Measurements from ENCODE around the gene MARS2. TPM values are rescaled to one million over a fixed set of nuclear protein-coding genes. Genes with fewer than 3 reads are reported as not detected.

The MARS2 gene
- total and polyA plus RNA-seq, 10 donors, result 4.7 to 12.7 (median 9.8) TPM

DNA sequence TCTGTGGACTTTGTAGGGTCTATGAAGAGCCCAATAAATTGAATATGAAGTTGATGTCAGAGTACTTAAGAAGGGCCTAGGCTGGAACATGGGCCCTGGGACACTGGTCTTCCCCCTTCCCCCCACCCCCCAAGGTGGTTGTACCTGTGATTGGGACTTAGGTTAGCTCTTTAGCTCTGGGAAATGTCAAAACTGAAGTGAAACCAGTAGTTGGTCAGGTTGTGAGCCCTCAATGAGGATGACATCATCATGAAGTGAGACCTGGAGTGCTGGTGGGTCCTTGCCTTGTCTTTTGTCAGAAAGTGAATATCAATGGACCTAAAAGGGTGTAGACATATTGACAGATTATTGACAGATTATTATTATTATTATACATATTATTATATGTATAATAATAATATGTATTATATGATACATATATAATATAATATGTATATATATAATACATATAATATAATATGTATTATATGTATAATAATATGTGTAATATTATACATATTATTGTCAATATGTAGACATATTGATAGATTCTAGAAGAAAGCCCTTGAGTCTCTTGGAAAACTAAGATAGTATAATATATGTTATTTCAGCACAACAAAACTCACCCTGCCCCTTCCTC, 5.4 kb downstream of the MARS2 start:
- Histone ChIP-seq H3K27ac (no peak overlapping the region), H3K4me1 (peaks cover 27 to 60% (median 50%) of the 10 kb centered on the region in 6 donors), H3K4me3 (no peak overlapping the region), H3K36me3 (peaks cover 0 to 29% (median 0%) of the 10 kb centered on the region in 6 donors), H3K9me3 (no peaks in the 10 kb centered on the region), H3K27me3 (replicated peaks in 1 of 7) (no peaks in the 10 kb centered on the region)
- DNase-seq, result no peak
- intact Hi-C loops (cut with DNase I; ENCODE audit: low total_unique reads), result no loop called here
- TF ChIP-seq POLR2AphosphoS5 (IDR thresholded peaks at IDR 0.05) (no peak), POLR2A (IDR thresholded peaks at IDR 0.05) (no peak)
- TF ChIP-seq, protein P1, sequence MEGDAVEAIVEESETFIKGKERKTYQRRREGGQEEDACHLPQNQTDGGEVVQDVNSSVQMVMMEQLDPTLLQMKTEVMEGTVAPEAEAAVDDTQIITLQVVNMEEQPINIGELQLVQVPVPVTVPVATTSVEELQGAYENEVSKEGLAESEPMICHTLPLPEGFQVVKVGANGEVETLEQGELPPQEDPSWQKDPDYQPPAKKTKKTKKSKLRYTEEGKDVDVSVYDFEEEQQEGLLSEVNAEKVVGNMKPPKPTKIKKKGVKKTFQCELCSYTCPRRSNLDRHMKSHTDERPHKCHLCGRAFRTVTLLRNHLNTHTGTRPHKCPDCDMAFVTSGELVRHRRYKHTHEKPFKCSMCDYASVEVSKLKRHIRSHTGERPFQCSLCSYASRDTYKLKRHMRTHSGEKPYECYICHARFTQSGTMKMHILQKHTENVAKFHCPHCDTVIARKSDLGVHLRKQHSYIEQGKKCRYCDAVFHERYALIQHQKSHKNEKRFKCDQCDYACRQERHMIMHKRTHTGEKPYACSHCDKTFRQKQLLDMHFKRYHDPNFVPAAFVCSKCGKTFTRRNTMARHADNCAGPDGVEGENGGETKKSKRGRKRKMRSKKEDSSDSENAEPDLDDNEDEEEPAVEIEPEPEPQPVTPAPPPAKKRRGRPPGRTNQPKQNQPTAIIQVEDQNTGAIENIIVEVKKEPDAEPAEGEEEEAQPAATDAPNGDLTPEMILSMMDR (IDR thresholded peaks at IDR 0.05 in 8 of 11, conservative IDR thresholded peaks at IDR 0.05 in 3 of 11), result no peak

DNA sequence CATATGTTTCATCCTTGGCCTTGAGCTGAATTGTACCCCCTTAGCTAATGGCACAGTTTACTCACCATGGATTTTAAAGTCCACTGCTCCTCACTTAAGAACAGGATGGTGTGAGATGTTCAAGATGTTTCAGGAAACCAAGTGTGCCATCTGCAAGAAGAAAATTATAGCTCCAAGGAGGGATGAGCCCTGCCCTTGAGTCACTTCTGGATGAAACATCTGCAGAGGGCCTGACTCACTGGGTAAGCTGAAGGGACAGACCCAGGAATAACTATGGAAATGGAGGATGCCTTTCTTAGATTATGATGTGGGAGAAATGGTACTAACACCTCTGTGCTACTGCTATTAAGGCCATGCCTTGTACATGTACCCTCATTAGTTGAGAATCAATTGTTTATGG, 6.4 kb downstream of the MARS2 start:
- Histone ChIP-seq H3K36me3 (peaks cover 0 to 29% (median 0%) of the 10 kb centered on the region in 6 donors), H3K4me3 (no peak overlapping the region), H3K9me3 (no peaks in the 10 kb centered on the region), H3K4me1 (peaks cover 21 to 50% (median 40%) of the 10 kb centered on the region in 6 donors), H3K27ac (no peak overlapping the region), H3K27me3 (replicated peaks in 1 of 7) (no peaks in the 10 kb centered on the region)
- intact Hi-C loops (cut with DNase I; ENCODE audit: low total_unique reads), result no loop called here
- no peak for DNase-seq
- no peak for TF ChIP-seq POLR2A (IDR thresholded peaks at IDR 0.05)
- TF ChIP-seq, protein P1 (IDR thresholded peaks at IDR 0.05 in 8 of 11, conservative IDR thresholded peaks at IDR 0.05 in 3 of 11), result no peak
- no peak for TF ChIP-seq POLR2AphosphoS5 (IDR thresholded peaks at IDR 0.05)

DNA sequence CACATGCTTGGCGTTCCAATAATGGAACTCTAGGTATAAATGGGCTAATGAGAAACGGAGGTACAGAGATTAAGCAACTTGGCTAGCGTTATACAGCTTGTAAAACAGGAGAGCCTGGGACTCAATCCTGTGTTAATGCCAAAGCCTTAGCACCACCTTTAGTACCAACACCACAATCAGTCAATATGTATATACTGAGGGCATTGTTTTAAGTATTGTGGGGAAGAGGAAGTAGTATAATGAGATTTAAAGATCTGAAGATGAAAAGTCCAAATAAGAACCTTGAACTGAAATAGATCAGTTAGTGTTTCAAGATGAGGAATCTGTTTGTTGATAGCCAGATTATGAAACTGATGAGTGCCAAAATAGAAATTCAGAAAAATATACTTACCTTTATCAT, 8.1 kb downstream of the MARS2 start:
- DNase-seq, result no peak
- Histone ChIP-seq H3K9me3 (no peaks in the 10 kb centered on the region), H3K36me3 (peaks cover 0 to 29% (median 0%) of the 10 kb centered on the region in 6 donors), H3K27ac (no peak overlapping the region), H3K4me1 (peaks cover 4 to 33% (median 23%) of the 10 kb centered on the region in 6 donors), H3K27me3 (replicated peaks in 1 of 7) (no peaks in the 10 kb centered on the region), H3K4me3 (no peak overlapping the region)
- intact Hi-C loops (cut with DNase I; ENCODE audit: low total_unique reads), result no loop called here
- 90 to 97% (median 95%) methylated on average over 3 of the region's 3 CpGs for WGBS, 5 donors
- TF ChIP-seq POLR2AphosphoS5 (IDR thresholded peaks at IDR 0.05) (no peak), POLR2A (IDR thresholded peaks at IDR 0.05) (no peak)
- TF ChIP-seq, protein P1 (IDR thresholded peaks at IDR 0.05 in 8 of 11, conservative IDR thresholded peaks at IDR 0.05 in 3 of 11), result no peak

DNA sequence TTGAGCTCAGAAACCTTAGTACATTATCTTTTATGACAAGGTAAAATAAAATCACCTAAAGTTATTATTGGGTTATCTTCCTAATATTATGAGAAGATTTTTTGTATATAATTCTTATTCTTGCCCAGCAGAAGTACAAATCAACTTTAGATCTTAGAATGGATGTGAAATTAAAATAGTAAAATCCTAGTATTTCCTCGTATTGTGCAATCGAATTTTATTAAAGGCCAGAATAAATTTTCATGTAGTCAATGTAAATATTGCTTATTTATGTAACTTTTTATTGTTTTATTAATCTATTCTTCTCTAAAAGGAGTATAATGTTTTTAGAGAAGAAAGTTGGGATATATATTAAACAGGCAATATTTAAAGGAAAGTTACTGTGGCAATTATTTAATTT, 12.7 kb downstream of the MARS2 start:
- DNase-seq, result no peak
- 94 to 99% (median 97%) methylated on average over 2 of the region's 2 CpGs for WGBS, 5 donors

More for the DNA sequence above, 12.7 kb downstream of the MARS2 start:
- peaks cover 0 to 5% (median 0%) of the 10 kb centered on the region in 6 donors for H3K36me3 ChIP-seq
- H3K4me1 ChIP-seq, result peaks cover 0 to 3% (median 0%) of the 10 kb centered on the region in 6 donors
- H3K4me3 ChIP-seq, result no peak overlapping the region
- H3K9me3 ChIP-seq, result no peaks in the 10 kb centered on the region
- no peaks in the 10 kb centered on the region for H3K27me3 ChIP-seq (replicated peaks in 1 of 7)
- intact Hi-C loops (cut with DNase I; ENCODE audit: low total_unique reads), result no loop called here
- H3K27ac ChIP-seq, result no peak overlapping the region
- no peak for TF ChIP-seq POLR2A (IDR thresholded peaks at IDR 0.05)
- TF ChIP-seq POLR2AphosphoS5 (IDR thresholded peaks at IDR 0.05), result no peak
- TF ChIP-seq, protein P1 (IDR thresholded peaks at IDR 0.05 in 8 of 11, conservative IDR thresholded peaks at IDR 0.05 in 3 of 11), result no peak
